Ovary (tissue), 3 donors: ENCODE data around the gene ACYP2.

Experiments
- EP300 ChIP-seq: sonication (generic); formaldehyde crosslinking; IDR thresholded peaks from one replicate; pipeline ENCODE4 v1.6.1; 2017; ENCODE audit warnings: antibody characterized with exemption
- POLR2A ChIP-seq: fragments of 450-650 bp; IDR thresholded peaks from one replicate; pipeline ENCODE4 v1.6.1; 2017; ENCODE audit warnings: antibody characterized with exemption, mild to moderate bottlenecking, moderate library complexity
- TF ChIP-seq, protein P1 (sequence below), 3 donors: fragments of 450-650 bp in 2 of 3; fragments of 200-600 bp in 1 of 3; IDR thresholded peaks; one replicate each; pipeline versions ENCODE4 v1.5.1 to v1.8.0; 2016 to 2022; ENCODE audit warnings: antibody characterized with exemption in 3 of 3, mild to moderate bottlenecking in 1 of 3
- donor health status: DM: no; HTN: no; CAD: no.

DNA sequence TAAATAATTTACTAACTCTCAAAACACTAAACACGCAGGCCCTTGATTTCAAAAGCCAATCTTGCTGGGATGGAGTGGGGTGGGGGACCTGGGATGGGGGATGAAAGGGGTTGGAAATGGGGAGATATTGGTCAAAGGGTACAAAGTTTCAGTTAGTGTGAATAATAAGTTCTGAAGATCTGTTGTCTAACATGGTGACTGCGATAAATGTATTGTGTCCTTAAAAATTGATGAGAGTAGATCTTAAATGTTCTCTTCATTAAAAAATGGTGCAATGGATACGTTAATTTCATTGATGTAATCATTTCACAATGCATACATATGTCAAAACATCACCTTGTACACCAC lies 505 bp upstream of the ACYP2 start:
- TF ChIP-seq, protein P1, sequence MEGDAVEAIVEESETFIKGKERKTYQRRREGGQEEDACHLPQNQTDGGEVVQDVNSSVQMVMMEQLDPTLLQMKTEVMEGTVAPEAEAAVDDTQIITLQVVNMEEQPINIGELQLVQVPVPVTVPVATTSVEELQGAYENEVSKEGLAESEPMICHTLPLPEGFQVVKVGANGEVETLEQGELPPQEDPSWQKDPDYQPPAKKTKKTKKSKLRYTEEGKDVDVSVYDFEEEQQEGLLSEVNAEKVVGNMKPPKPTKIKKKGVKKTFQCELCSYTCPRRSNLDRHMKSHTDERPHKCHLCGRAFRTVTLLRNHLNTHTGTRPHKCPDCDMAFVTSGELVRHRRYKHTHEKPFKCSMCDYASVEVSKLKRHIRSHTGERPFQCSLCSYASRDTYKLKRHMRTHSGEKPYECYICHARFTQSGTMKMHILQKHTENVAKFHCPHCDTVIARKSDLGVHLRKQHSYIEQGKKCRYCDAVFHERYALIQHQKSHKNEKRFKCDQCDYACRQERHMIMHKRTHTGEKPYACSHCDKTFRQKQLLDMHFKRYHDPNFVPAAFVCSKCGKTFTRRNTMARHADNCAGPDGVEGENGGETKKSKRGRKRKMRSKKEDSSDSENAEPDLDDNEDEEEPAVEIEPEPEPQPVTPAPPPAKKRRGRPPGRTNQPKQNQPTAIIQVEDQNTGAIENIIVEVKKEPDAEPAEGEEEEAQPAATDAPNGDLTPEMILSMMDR (IDR thresholded peaks at IDR 0.05) = no peak
- TF ChIP-seq POLR2A (no peak), EP300 (no peak)
